GM23338 (cell line): Measurements from ENCODE around the gene CAPZB.

ENCODE experiments used
- CTCF ChIP-seq, 2 experiments: fragments of 200-600 bp in 1 of 2; sonication (generic) in 1 of 2; conservative IDR thresholded peaks; 2 replicates each; pipeline versions ENCODE4 v1.5.1 to v1.6.1; 2016 to 2017; ENCODE audit warnings: antibody characterized with exemption in 2 of 2, low read depth in 2 of 2, mild to moderate bottlenecking in 2 of 2, moderate library complexity in 1 of 2
- EZH2 ChIP-seq: fragments of 200-600 bp; sonication (generic); IDR thresholded peaks from one replicate; pipeline ENCODE4 v1.8.0; 2017; ENCODE audit warnings: antibody characterized with exemption, mild to moderate bottlenecking, low read depth; ENCODE audit not compliant: unreplicated experiment
- JUNB ChIP-seq: IDR thresholded peaks from one replicate; pipeline ENCODE4 v1.6.1; 2016; ENCODE audit warnings: antibody characterized with exemption; ENCODE audit not compliant: unreplicated experiment
- NANOG ChIP-seq: IDR thresholded peaks from 2 replicates; pipeline ENCODE4 v1.6.1; 2016; ENCODE audit warnings: antibody characterized with exemption, borderline replicate concordance
- POLR2AphosphoS5 ChIP-seq: IDR thresholded peaks from 2 replicates; pipeline ENCODE4 v1.6.1; 2016; ENCODE audit warnings: antibody characterized with exemption, low read depth
- STAT1 ChIP-seq: IDR thresholded peaks from one replicate; pipeline ENCODE4 v1.6.1; 2016; ENCODE audit warnings: antibody characterized with exemption; ENCODE audit not compliant: unreplicated experiment

- no peak for TF ChIP-seq CTCF (conservative IDR thresholded peaks at IDR 0.05; ENCODE audit: low read depth in 2 of 2)
- TF ChIP-seq STAT1, result no peak
- no peak for TF ChIP-seq EZH2
- no peak for TF ChIP-seq POLR2AphosphoS5
- TF ChIP-seq NANOG, result no peak
- TF ChIP-seq JUNB, result no peak
Observed at GRCh38 chr1:19294638-19295037, 190.7 kb downstream of the CAPZB start.
